WTC11 (cell line): ENCODE results near the gene WDR5B. TPM values are rescaled to one million over a fixed set of nuclear protein-coding genes. Genes with fewer than 3 reads are reported as not detected.

Experiments
- ATAC-seq: fragments of 200-7000 bp; cut with Tn5 transposase; 2 replicates; pipeline ENCODE4 v1.10.0; 2021; ENCODE audit warnings: mild to moderate bottlenecking, moderate library complexity
- CTCF ChIA-PET: fragments of 300-600 bp; sonication (Branson Sonifier 250); formaldehyde crosslinking; loops from one replicate; lab custom pipeline; 2021; ENCODE audit warnings: antibody characterized with exemption; lab: Charles Lee
- POLR2A ChIA-PET: fragments of 350-600 bp; sonication (Branson Sonifier 250); formaldehyde crosslinking; loops from one replicate; lab custom pipeline; 2021; ENCODE audit warnings: antibody characterized with exemption; lab: Charles Lee
- DNase-seq: peaks from one replicate; pipeline ENCODE4 v3.0.0; 2021; ENCODE audit warnings: low spot score
- H3K27ac Mint-ChIP-seq: 2 replicates; pipeline ENCODE4 v1.8.0; 2021; ENCODE audit warnings: mixed read lengths
- H3K27me3 Mint-ChIP-seq: 2 replicates; pipeline ENCODE4 v1.8.0; 2021; ENCODE audit warnings: low read depth, mild to moderate bottlenecking, moderate library complexity, mixed read lengths
- H3K36me3 Mint-ChIP-seq: 2 replicates; pipeline ENCODE4 v1.8.0; 2021; ENCODE audit warnings: mixed read lengths
- H3K4me1 Mint-ChIP-seq: 2 replicates; pipeline ENCODE4 v1.8.0; 2022; ENCODE audit warnings: mixed read lengths
- H3K4me3 Mint-ChIP-seq: 2 replicates; pipeline ENCODE4 v1.8.0; 2021; ENCODE audit warnings: mild to moderate bottlenecking, moderate library complexity, mixed read lengths
- H3K9me3 Mint-ChIP-seq: 2 replicates; pipeline ENCODE4 v1.8.0; 2021; ENCODE audit warnings: mixed read lengths
- GTF2I ChIP-seq: fragments of 250-450 bp; sonication (Bioruptor Pico); conservative IDR thresholded peaks from 2 replicates; pipeline ENCODE4 v1.4.0; 2021; ENCODE audit warnings: mild to moderate bottlenecking
- HMGA2 ChIP-seq: fragments of 250-450 bp; sonication (Bioruptor Pico); IDR thresholded peaks from 2 replicates; pipeline ENCODE4 v1.4.0; 2021; ENCODE audit warnings: mild to moderate bottlenecking, moderate library complexity
- NFYB ChIP-seq: sonication (generic); formaldehyde crosslinking; conservative IDR thresholded peaks from 2 replicates; pipeline ENCODE4 v1.8.0; 2022; ENCODE audit warnings: low read depth, missing genetic modification reagents
- NR1H2 ChIP-seq: sonication (generic); formaldehyde crosslinking; IDR thresholded peaks from 2 replicates; pipeline ENCODE4 v1.9.0; 2021; ENCODE audit warnings: mild to moderate bottlenecking, moderate library complexity, missing genetic modification reagents
- SMAD3 ChIP-seq: sonication (generic); formaldehyde crosslinking; IDR thresholded peaks from 2 replicates; pipeline ENCODE4 v1.8.0; 2022; ENCODE audit warnings: missing genetic modification reagents, mild to moderate bottlenecking, borderline replicate concordance
- SMAD4 ChIP-seq: sonication (generic); formaldehyde crosslinking; IDR thresholded peaks from 2 replicates; pipeline ENCODE4 v1.8.0; 2022; ENCODE audit warnings: mild to moderate bottlenecking, missing genetic modification reagents
- SOX15 ChIP-seq: fragments of 250-450 bp; sonication (Bioruptor Pico); IDR thresholded peaks from 2 replicates; pipeline ENCODE4 v1.9.0; 2021; ENCODE audit warnings: mild to moderate bottlenecking
- SP1 ChIP-seq: sonication (generic); formaldehyde crosslinking; conservative IDR thresholded peaks from 2 replicates; pipeline ENCODE4 v1.8.1; 2022; ENCODE audit warnings: missing genetic modification reagents
- TCF7 ChIP-seq: sonication (generic); formaldehyde crosslinking; IDR thresholded peaks from 2 replicates; pipeline ENCODE4 v1.8.0; 2022; ENCODE audit warnings: mild to moderate bottlenecking, low read depth, missing genetic modification reagents, moderate library complexity
- ZBTB21 ChIP-seq: sonication (generic); formaldehyde crosslinking; IDR thresholded peaks from 2 replicates; pipeline ENCODE4 v1.8.1; 2023; ENCODE audit warnings: mild to moderate bottlenecking, missing genetic modification reagents, borderline replicate concordance
- ZNF232 ChIP-seq: sonication (generic); formaldehyde crosslinking; IDR thresholded peaks from 2 replicates; pipeline ENCODE4 v1.8.0; 2022; ENCODE audit warnings: mild to moderate bottlenecking, missing genetic modification reagents
- ZNF416 ChIP-seq: fragments of 250-450 bp; sonication (Bioruptor Pico); IDR thresholded peaks from 2 replicates; pipeline ENCODE4 v1.9.0; 2021; ENCODE audit warnings: mild to moderate bottlenecking, inconsistent platforms
- total RNA-seq: library from RNA; stranded (reverse); gene quantifications from 3 replicates; pipeline ENCODE4 v1.2.3, GENCODE V29; 2021
- TF ChIP-seq, protein P1 (sequence below): fragments of 250-450 bp; sonication (Bioruptor Pico); IDR thresholded peaks from 2 replicates; pipeline ENCODE4 v2.1.2; 2022; ENCODE audit warnings: mild to moderate bottlenecking, moderate library complexity
- TF ChIP-seq, protein P2 (sequence below): sonication (generic); formaldehyde crosslinking; IDR thresholded peaks from 2 replicates; pipeline ENCODE4 v1.8.1; 2022; ENCODE audit warnings: low read depth, mild to moderate bottlenecking, moderate library complexity, missing genetic modification reagents, borderline replicate concordance
- TF ChIP-seq, protein P3 (sequence below): sonication (generic); formaldehyde crosslinking; IDR thresholded peaks from 2 replicates; pipeline ENCODE4 v1.8.0; 2022; ENCODE audit warnings: mild to moderate bottlenecking, missing genetic modification reagents
- TF ChIP-seq, protein P4 (sequence below): sonication (generic); formaldehyde crosslinking; IDR thresholded peaks from 2 replicates; pipeline ENCODE4 v1.8.0; 2023; ENCODE audit warnings: missing genetic modification reagents
- TF ChIP-seq, protein P5 (sequence below): sonication (generic); formaldehyde crosslinking; IDR thresholded peaks from 2 replicates; pipeline ENCODE4 v1.8.1; 2022; ENCODE audit warnings: low read depth, missing genetic modification reagents, borderline replicate concordance
- TF ChIP-seq, protein P6 (sequence below): sonication (generic); formaldehyde crosslinking; IDR thresholded peaks from 2 replicates; pipeline ENCODE4 v1.8.0; 2022; ENCODE audit warnings: mild to moderate bottlenecking, missing genetic modification reagents
- TF ChIP-seq, protein P7 (sequence below): sonication (generic); formaldehyde crosslinking; IDR thresholded peaks from 2 replicates; pipeline ENCODE4 v1.8.0; 2022; ENCODE audit warnings: mild to moderate bottlenecking, missing genetic modification reagents
- TF ChIP-seq, protein P8 (sequence below): fragments of 250-450 bp; sonication (Bioruptor Pico); IDR thresholded peaks from 2 replicates; pipeline ENCODE4 v1.9.0; 2021; ENCODE audit warnings: mild to moderate bottlenecking
- TF ChIP-seq, protein P9 (sequence below): fragments of 250-450 bp; sonication (Bioruptor Pico); IDR thresholded peaks from 2 replicates; pipeline ENCODE4 v1.8.0; 2021; ENCODE audit warnings: mild to moderate bottlenecking

WDR5B gene
- total RNA-seq, 1 experiment from 2014 or later = 2.8 TPM

DNA sequence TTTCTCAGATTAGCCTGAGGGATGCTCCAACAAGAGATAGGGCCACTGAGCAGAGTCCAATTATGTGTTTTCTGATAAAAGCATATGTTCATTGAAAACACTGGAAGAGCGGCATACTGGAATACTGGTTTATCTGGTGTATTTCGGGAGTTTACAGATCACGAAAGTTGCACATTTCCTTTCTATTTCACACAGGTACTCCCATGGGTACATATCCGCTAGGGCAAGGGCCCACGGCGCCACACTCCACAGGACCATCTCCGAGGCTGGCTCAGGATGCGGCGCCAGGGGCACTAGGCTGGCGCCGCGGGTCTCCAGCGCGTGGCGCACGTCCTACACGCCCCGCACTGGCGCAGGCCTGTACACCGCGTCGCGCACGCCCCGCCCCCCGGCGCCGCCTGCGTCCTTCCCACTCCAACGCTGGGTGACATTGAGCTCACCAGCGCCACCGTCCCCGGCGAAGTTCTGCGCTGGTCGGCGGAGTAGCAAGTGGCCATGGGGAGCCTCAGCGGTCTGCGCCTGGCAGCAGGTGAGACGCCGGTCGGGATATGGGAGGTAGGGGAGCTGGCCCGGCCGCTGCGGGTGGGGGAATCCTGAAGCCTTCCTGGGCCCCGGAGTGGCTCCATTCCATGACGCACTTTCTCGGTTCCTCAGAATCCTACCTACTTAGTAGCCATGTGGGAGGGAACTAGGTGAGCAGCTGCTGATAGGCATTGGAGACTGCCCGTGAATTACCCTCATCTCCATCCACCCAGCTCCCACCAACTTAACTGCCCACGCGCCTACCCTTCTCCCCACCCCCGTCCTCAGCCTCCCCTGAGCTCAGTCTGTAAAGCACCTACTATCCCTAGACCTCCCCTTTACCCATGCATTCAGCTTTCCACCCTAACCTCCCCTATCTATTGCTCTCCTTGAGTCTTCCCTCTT lies 31.8 kb downstream of the WDR5B start, which contains the start of gene FAM162A (continued):
- TF ChIP-seq, protein P1, sequence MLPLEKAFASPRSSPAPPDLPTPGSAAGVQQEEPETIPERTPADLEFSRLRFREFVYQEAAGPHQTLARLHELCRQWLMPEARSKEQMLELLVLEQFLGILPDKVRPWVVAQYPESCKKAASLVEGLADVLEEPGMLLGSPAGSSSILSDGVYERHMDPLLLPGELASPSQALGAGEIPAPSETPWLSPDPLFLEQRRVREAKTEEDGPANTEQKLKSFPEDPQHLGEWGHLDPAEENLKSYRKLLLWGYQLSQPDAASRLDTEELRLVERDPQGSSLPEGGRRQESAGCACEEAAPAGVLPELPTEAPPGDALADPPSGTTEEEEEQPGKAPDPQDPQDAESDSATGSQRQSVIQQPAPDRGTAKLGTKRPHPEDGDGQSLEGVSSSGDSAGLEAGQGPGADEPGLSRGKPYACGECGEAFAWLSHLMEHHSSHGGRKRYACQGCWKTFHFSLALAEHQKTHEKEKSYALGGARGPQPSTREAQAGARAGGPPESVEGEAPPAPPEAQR = no peak
- no peak for TF ChIP-seq HMGA2 (CRISPR knock-in tag)
- TF ChIP-seq ZNF416 (CRISPR knock-in tag) = no peak
- TF ChIP-seq NR1H2 (CRISPR knock-in tag) = no peak
- TF ChIP-seq, protein P2, sequence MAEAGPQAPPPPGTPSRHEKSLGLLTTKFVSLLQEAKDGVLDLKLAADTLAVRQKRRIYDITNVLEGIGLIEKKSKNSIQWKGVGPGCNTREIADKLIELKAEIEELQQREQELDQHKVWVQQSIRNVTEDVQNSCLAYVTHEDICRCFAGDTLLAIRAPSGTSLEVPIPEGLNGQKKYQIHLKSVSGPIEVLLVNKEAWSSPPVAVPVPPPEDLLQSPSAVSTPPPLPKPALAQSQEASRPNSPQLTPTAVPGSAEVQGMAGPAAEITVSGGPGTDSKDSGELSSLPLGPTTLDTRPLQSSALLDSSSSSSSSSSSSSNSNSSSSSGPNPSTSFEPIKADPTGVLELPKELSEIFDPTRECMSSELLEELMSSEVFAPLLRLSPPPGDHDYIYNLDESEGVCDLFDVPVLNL = no peak
- no peak for TF ChIP-seq GTF2I (CRISPR knock-in tag)
- TF ChIP-seq SMAD4 (CRISPR knock-in tag) = no peak
- TF ChIP-seq ZBTB21 = peak; percentile 93
- TF ChIP-seq SMAD3 = no peak; the same call in 1 of the 2 replicates
- TF ChIP-seq ZNF232 (CRISPR knock-in tag) = peak; percentile 69; the same call in 1 of the 2 replicates
- TF ChIP-seq SOX15 (CRISPR knock-in tag) = no peak
- TF ChIP-seq, protein P3, sequence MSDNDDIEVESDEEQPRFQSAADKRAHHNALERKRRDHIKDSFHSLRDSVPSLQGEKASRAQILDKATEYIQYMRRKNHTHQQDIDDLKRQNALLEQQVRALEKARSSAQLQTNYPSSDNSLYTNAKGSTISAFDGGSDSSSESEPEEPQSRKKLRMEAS (CRISPR knock-in tag) = peak; percentile 93
- TF ChIP-seq SP1 = peak; percentile 95
- TF ChIP-seq, protein P4, sequence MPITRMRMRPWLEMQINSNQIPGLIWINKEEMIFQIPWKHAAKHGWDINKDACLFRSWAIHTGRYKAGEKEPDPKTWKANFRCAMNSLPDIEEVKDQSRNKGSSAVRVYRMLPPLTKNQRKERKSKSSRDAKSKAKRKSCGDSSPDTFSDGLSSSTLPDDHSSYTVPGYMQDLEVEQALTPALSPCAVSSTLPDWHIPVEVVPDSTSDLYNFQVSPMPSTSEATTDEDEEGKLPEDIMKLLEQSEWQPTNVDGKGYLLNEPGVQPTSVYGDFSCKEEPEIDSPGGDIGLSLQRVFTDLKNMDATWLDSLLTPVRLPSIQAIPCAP (CRISPR knock-in tag) = no peak; the same call in 1 of the 2 replicates
- no peak for TF ChIP-seq NFYB (CRISPR knock-in tag)
- TF ChIP-seq TCF7 (CRISPR knock-in tag) = no peak

DNA sequence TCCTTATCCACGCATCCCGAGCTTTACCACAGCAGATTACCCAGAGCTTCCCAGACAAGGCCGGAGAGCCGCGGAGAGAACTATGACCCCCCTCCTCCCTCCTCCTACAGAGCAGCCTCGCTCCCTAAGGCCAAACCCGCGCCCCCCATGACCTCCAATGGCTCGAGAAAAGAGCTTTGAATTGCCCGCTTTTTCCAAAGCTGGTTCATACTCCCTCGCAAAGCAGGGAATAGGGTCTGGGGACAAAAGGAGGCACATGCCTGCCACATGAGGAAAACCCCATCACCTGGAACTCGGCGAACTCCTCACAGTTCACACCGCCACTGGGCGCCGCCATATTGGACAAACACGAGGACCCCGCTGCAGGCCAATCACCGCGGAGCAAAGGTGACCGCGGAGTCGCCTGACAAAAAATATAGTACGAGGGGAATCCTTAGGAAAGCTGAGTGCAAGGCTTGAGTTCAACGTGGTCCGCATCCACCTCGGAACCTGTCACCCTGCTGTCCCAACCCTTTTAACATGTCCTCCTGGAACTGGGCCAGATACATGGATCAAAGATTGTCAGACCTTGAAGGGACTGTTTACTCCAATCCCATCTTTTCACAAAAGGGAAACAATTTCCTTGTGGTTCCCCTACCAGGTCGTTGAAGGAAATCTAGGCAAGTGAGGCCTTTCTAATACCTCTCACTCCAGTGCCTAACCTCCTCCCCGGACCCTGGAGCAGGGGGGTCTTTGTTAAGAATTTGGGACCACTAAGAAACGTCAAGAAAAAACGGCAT lies 32.8 kb downstream of the WDR5B start, which contains the start of gene MIX23:
Gene MIX23, minus strand, starts transcription at position 344 of the 779 bp plus-strand sequence. Its CDS starts 7 bp downstream, at position 337.
- peaks cover 22% of the 10 kb centered on the region for H3K36me3 Mint-ChIP-seq
- H3K9me3 Mint-ChIP-seq = no peaks in the 10 kb centered on the region
- CTCF ChIA-PET = interaction anchor here (1.1 to 2.6 kb wide), 4 partner anchors 10 to 836 kb away, joined by 3 to 40 read pairs (median 13); no protein-coding TSS in a partner anchor
- H3K4me1 Mint-ChIP-seq = peaks cover 44% of the 10 kb centered on the region
- POLR2A ChIA-PET = interaction anchor here (0.6 to 2.5 kb wide), 3 partner anchors 11 to 55 kb away, joined by 4 to 18 read pairs (median 7); partner anchors contain the start of gene WDR5B
- H3K4me3 Mint-ChIP-seq = peak within 1 kb of the TSS; percentile 90
- DNase-seq (peak; percentile 88), ATAC-seq (peak; percentile 56)
- H3K27ac Mint-ChIP-seq = peak within 1 kb of the TSS; percentile 98
- H3K27me3 Mint-ChIP-seq = no peaks in the 10 kb centered on the region
- TF ChIP-seq, protein P5, sequence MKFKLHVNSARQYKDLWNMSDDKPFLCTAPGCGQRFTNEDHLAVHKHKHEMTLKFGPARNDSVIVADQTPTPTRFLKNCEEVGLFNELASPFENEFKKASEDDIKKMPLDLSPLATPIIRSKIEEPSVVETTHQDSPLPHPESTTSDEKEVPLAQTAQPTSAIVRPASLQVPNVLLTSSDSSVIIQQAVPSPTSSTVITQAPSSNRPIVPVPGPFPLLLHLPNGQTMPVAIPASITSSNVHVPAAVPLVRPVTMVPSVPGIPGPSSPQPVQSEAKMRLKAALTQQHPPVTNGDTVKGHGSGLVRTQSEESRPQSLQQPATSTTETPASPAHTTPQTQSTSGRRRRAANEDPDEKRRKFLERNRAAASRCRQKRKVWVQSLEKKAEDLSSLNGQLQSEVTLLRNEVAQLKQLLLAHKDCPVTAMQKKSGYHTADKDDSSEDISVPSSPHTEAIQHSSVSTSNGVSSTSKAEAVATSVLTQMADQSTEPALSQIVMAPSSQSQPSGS (CRISPR knock-in tag) = peak; percentile 49; the same call in 1 of the 2 replicates
- TF ChIP-seq, protein P2 = 0 out of 2 replicates have a peak, but pooled peaks have one; percentile 49
- TF ChIP-seq, protein P6, sequence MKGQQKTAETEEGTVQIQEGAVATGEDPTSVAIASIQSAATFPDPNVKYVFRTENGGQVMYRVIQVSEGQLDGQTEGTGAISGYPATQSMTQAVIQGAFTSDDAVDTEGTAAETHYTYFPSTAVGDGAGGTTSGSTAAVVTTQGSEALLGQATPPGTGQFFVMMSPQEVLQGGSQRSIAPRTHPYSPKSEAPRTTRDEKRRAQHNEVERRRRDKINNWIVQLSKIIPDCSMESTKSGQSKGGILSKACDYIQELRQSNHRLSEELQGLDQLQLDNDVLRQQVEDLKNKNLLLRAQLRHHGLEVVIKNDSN (CRISPR knock-in tag) = no peak; the same call in 1 of the 2 replicates
- TF ChIP-seq, protein P7, sequence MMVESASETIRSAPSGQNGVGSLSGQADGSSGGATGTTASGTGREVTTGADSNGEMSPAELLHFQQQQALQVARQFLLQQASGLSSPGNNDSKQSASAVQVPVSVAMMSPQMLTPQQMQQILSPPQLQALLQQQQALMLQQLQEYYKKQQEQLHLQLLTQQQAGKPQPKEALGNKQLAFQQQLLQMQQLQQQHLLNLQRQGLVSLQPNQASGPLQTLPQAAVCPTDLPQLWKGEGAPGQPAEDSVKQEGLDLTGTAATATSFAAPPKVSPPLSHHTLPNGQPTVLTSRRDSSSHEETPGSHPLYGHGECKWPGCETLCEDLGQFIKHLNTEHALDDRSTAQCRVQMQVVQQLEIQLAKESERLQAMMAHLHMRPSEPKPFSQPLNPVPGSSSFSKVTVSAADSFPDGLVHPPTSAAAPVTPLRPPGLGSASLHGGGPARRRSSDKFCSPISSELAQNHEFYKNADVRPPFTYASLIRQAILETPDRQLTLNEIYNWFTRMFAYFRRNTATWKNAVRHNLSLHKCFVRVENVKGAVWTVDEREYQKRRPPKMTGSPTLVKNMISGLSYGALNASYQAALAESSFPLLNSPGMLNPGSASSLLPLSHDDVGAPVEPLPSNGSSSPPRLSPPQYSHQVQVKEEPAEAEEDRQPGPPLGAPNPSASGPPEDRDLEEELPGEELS = 0 out of 2 replicates have a peak, but pooled peaks have one; percentile 17
- TF ChIP-seq, protein P8, sequence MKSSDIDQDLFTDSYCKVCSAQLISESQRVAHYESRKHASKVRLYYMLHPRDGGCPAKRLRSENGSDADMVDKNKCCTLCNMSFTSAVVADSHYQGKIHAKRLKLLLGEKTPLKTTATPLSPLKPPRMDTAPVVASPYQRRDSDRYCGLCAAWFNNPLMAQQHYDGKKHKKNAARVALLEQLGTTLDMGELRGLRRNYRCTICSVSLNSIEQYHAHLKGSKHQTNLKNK (CRISPR knock-in tag) = no peak
- TF ChIP-seq, protein P9, sequence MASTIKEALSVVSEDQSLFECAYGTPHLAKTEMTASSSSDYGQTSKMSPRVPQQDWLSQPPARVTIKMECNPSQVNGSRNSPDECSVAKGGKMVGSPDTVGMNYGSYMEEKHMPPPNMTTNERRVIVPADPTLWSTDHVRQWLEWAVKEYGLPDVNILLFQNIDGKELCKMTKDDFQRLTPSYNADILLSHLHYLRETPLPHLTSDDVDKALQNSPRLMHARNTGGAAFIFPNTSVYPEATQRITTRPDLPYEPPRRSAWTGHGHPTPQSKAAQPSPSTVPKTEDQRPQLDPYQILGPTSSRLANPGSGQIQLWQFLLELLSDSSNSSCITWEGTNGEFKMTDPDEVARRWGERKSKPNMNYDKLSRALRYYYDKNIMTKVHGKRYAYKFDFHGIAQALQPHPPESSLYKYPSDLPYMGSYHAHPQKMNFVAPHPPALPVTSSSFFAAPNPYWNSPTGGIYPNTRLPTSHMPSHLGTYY (CRISPR knock-in tag) = no peak
